HG03558 (cell line): ENCODE results near the gene TGM1.

Source experiments
- ATAC-seq: cut with Tn5 transposase; IDR thresholded peaks from one replicate; pipeline ENCODE4 v1.9.1; 2021; ENCODE audit warnings: moderate number of reproducible peaks; ENCODE audit not compliant: unreplicated experiment; ENCODE audit errors: extremely low read depth

The TGM1 gene

GRCh38 chr14:24272467-24272866, 9.5 kb upstream of the TGM1 start:
- ATAC-seq, result no peak

DNA sequence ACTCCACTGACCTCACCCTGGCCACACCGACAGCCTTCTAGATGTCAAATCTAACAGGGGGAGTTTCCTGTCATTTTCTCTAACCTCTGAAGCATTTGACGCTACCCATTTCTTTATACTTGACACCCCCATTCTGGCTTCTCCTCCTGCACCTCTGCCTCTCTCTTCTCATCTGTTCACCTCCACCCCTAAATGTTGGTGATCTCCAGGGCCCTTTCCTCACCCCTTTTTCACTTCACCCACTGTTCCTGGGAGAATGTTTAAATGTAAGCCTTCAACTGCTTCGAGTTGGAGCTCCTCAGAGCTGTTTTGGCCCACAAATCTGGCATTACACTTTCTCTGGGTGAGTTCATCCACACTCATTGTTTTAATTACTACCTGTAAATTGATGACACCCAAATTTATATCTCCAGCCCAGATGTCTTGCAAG, 8.9 kb upstream of the TGM1 start:
- ATAC-seq, result no peak

GRCh38 chr14:24271134-24271833, 8.3 kb upstream of the TGM1 start, which contains the start of gene RABGGTA:
Gene RABGGTA, minus strand, starts transcription at chr14:24271597. Its CDS starts 482 bp downstream, at chr14:24271115.
- ATAC-seq, result peak; percentile 77

DNA sequence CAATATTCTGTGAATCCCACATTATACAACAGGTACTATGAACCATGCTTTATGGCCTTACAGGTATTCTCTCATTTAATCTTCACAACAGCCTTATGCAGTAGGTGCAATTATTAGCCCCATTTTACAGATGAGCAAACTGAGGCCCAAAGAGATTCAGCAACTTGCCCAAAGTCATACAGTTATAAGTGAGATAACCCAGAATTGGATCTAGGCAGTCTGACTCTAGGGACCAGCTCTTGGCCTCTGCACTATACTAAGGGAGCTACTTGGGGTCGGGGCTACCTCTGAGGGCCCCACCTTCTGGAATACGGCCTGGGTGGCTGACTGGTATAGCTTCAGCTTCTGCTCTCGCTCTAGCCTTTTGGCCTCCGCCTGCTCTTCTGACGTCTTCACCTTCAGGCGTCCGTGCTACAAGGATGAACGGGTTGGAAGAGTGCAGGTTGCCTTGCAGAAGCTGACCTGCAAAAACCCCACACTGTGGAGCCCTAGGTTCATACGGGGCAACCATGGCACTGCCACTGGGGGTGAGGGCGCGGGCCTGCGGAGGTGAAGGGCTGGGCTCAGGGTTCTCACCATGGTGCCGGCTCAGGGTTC, 7.7 kb upstream of the TGM1 start:
- ATAC-seq, result no peak

GRCh38 chr14:24269910-24270536, 7.0 kb upstream of the TGM1 start:
- no peak for ATAC-seq

DNA sequence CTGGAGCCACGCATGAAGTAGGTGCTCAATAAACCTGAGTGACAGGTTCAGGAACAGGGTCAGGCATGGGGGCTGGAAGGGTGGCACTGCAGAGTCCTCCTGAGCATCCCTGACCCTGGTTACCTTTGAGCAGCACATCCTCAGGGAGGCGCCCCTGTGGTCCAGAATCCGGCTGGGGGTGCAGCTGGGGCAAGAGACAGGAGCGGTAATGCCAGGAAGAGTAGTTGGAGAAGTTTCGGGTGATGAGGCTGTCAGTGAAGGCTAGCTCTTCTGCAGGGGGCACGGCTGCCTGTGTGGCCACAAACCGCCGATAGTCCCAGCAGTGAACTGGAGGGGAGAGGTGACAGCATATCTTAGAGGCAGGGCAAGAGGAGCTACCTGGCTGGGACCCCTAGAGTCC, 6.4 kb upstream of the TGM1 start:
- no peak for ATAC-seq

- no peak for ATAC-seq
Measured at GRCh38 chr14:24268225-24268624, 5.2 kb upstream of the TGM1 start.

DNA sequence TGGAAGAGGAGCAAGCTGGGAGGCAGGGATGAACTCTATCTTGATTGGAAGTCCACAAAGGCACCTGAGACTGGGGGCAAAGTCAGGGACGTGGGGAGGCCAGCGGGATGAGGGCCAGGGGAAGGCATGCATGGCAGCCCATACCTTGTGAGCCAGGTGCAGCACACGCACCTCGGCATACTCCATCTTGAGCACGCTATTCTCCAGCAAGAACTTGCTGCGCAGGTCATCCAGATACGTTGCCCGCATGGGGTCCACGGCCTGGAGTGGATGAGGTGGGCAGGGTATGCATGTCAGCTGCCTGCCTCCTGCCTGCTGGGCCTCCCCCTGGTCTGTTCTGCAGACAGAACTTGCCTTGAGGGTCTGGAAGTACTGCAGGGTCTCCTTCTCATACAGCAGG, 4.5 kb upstream of the TGM1 start:
- no peak for ATAC-seq

GRCh38 chr14:24266344-24267244, 3.6 kb upstream of the TGM1 start:
- no peak for ATAC-seq

DNA sequence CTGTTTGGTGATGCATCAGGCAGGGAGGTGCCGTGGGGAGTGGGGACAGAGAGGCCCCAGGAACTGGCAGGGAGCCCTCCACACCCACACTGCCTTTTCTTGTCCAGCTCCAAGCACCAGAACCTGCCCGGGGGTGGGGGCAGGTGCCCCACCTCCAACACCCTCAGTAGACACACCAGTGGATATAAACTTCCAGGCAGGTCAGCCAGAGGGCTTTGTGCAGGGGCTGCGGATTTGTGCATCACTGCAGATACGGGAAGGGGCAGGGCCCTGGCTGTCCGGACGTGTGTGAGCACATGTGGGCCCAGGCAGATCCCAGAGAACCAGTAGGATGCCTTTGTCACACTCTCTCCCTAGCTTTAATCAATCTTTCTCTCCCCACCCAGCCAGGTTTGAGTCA, 1.3 kb upstream of the TGM1 start:
- no peak for ATAC-seq

- no peak for ATAC-seq
Measured at GRCh38 chr14:24263848-24264247, 871 bp upstream of the TGM1 start.

- no peak for ATAC-seq
Measured at GRCh38 chr14:24261969-24262327, 1.0 kb downstream of the TGM1 start.

DNA sequence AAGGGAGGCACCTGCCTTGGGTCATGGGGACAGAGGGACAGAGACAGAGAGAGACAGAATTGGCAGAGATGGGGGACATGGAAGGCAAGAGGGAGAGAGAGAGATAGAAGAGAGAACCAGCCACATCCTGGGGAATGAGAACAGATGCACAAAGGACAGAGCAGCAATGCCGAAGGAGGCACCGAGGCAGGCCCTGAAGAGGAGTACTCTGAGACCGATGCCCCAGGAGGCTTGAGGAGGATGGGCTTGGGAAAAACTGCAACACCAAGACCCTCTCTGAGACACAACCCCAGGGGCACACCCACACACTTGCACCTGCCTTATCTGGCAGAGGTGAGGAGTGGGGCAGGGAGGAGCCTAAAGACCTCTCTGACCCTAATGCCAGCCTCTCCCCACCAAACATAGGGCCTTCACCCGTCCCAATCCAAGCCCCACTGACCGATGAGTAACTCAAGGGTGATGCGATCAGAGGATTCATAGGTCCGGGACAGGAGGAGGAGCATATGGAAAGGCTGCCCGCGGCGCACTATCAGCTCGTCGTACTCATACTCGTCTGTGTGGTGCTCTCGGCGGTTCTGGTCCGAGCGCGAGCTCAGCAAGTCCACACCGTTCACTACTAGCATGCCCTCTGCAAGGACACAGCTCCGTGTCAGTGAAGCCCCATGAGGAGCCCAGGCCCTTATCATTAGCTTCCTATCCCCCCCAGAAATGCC, 1.6 kb downstream of the TGM1 start:
- ATAC-seq, result no peak

DNA sequence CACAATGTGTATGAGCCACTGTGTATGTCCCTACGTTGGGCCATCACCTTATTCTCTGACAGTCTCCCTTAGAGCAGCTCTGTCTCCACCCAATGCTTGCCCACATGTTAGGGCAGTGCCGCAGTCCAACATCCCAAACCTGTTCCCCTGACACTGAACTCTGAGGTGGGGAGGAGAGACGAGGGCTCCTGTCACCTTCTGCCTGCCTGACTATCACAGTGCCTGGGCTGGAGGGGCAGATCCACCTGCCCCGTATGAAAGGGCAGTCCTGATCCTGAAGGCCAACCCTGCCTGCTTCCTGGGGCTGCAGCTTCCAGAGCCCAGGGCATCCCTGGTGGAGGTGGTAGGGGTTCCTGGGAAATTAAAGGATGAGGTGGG, 2.2 kb downstream of the TGM1 start:
- ATAC-seq, result no peak

DNA sequence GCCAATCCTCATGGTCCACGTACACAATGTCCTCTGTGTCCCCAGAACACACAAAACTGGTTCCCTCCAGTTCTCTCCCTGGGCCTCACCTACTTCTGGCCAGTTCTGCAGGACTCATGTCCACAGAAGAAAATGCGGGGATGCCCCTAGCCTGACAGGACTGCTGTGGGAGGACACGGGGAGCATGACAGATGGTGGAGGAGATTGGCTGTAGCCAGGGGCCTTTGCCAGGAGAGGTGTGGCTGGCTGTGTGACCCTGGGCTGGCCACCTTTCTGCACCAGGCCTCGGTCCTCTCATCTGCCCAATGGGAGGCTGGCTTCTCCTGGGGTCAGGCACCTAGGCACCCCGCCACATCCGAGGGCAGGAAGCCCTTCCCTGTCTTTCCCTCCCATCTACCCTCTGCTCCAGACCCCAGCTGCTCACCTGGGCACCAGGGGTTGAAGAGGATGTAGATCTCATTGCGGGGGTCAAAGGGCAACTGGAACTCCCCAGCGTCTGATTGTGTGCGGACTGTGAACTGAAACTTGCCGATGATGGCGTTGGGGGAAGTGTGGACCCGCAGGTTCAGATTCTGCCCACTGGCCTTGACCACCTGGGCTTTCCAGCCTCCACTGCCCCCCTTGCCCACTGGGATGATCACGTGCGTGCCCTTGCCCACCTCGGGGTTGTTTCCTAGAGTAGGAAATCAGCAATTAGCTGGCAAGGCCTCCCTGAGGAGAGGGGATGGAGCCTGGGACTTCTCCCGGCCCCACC, 2.8 kb downstream of the TGM1 start:
- no peak for ATAC-seq

- no peak for ATAC-seq
Measured at GRCh38 chr14:24259282-24260025, 3.5 kb downstream of the TGM1 start.

DNA sequence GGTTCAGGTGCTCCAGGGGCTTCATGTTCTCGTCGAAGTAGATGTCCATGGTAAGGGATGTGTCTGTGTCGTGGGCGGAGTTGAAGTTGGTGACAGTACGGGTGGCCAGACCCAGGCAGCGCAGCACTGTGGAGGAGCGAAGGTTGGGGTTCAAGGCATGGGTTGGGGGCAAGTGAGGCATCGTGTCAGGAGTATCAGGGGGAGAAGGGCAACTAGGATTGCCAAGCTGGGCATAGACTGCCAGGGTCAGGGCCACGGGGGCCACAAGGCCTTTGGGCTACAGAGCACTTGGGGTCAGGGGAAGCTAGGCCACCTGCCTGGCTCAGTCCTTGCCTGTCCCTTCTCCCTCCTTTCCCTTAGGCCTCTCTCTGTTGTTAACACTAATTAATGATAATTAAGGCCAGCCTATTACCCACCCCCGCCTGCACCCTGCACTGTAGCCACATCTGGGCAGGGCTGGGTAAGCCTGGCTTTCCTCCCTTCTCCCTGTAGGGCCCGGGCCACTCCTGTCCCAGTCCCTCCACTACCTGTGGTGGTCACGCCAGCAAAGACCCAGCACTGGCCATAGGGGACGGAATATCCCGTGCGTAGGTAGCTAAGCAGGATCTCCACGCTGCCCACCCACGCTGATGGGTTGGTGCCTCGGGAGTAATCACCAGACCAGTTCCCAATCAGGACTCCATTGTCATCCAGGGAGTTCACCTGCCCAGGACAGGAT, 4.3 kb downstream of the TGM1 start:
- ATAC-seq, result no peak

DNA sequence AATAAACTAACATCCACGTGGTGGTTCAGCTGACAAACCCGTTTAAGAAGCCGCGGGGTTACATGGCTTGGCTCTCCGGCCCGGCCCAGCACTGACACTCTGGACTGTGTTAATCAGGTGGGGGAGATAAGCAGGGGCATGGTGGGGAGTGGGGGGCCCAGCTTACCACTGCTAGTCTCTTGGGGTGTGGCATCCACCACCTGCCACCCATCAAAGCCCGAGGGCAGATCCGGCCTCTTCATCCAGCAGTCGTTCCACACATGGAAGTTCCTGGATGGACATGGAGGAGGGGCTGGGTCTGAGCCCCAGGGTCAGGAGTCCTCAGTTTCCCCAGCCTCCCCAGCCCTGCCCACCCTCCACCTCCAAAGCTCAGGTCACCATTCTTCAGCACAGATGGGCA, 4.9 kb downstream of the TGM1 start:
- ATAC-seq, result no peak
